ENCODE data around the gene TTLL7. TPM values are rescaled to one million over a fixed set of nuclear protein-coding genes. Genes with fewer than 3 reads are reported as not detected.

Gene TTLL7
- 11.5 TPM for total RNA-seq

- peak; percentile 49 for DNase-seq
These were observed at the start of gene TTLL7 for GRCh38 chr1:83998498-83999315. TTLL7 (minus strand) TSS chr1:83999132; CDS start chr1:83952211, 46,921 bp downstream.

- no peak for DNase-seq
These were observed 43.5 kb upstream of the TTLL7 start for GRCh38 chr1:84042461-84042860.

- no peak for DNase-seq
These were observed 39.1 kb upstream of the TTLL7 start for GRCh38 chr1:84037758-84038611.

DNA sequence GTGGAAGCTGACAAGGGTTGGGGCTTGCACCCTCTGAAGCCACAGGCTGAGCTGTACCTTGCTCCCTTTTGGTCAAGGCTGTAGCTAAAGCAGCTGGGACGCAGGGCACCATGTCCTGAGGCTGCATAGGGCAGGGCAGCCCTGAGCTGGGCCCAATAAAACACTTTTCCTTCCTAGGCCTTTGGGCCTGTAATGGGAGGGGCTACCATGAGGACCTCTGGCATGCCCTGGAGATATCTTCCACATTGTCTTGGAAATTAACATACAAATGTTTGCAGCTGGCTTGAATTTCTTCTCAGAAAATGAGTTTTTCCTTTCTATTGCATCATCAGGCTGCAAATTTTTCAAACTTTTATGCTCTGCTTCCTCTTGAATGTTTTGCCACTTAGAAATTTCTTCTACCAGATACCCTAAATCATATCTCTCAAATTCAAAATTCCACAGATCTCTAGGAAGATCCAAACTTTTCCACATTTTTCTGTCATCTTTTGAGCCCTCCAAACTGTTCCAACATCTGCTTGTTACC lies 32.9 kb upstream of the TTLL7 start:
- no peak for DNase-seq

GRCh38 chr1:84027368-84027767 lies 28.4 kb upstream of the TTLL7 start:
- no peak for DNase-seq

GRCh38 chr1:84025966-84026365 lies 27.0 kb upstream of the TTLL7 start:
- DNase-seq = no peak

DNA sequence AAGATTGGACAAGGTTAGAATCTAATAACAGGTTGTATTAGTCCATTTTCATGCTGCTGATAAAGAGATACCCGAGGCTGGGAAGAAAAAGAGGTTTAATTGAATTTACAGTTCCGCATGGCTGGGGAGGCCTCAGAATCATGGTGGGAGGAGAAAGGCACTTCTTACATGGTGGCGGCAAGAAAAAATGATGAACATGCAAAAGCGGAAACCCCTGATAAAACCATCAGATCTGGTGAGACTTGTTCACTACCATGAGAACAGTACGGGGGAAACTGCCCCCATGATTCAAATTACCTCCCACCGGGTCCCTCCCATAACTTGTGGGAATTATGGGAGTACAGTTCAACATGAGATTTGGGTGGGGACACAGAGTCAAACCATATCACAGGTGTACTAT lies 22.9 kb upstream of the TTLL7 start:
- DNase-seq = no peak

DNA sequence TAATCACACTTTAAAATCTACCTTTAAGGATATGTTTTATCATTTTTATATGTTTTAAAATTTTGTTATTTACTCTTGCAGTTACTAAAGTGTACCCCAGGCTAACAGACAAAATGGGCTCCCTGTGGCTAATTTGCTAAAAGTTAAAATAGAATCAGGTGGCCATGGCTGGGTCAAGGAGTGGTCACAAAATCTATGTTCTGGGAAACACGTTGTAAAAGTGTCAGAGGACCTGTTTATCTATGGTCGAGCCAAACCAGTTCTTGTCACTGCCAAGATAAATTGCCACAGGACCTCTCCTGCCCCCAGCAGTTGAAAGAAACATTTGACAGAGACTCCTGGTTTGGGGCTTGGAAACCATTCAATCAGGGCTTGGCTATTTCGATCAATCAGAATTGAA lies 21.2 kb upstream of the TTLL7 start:
- DNase-seq = no peak

DNA sequence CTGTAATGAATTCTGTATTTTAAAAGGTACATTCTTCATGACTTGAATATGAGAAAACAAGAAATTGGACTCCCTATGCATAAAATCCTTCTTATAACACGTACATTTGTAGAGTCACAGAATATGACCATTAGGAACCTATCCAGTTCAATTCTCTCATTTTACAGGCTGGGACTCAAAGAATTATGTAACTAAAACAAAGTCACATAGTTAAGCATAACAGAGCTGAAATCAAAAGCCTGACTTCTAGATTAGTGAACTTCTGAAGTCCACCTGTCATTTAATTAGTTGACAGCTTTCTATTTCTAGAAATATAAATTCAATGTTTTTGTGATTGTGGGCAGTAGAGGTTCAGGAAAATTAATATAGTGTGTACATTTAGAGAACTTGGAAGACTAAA lies 20.3 kb upstream of the TTLL7 start:
- DNase-seq = no peak

GRCh38 chr1:84013708-84014107 lies 14.8 kb upstream of the TTLL7 start:
- no peak for DNase-seq

- no peak for DNase-seq
These were observed 13.1 kb upstream of the TTLL7 start for GRCh38 chr1:84012018-84012417.

- no peak for DNase-seq
These were observed 11.2 kb upstream of the TTLL7 start for GRCh38 chr1:84010136-84010535.

- DNase-seq = no peak
These were observed 9.7 kb upstream of the TTLL7 start for GRCh38 chr1:84008631-84009030.

DNA sequence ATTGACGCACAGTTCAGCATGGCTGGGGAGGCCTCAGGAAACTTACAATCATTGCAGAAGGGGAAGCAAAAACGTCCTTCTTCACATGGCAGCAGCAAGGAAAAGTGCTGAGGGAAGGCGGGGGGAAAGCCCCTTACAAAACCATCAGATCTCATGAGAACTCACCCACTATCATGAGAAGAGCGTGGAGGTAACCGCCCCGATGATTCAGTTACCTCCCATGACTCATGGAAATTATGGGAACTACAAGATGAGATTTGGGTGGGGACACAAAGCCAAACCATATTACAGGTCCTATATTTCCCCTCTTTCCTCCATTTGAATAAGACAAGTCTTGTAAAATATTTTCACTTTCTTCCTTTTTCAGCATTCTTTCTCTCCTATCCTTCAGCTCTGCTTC lies 7.7 kb upstream of the TTLL7 start:
- no peak for DNase-seq

- DNase-seq = no peak
These were observed 2.6 kb upstream of the TTLL7 start for GRCh38 chr1:84001501-84001900.

- DNase-seq = peak; percentile 6
These were observed 2.1 kb upstream of the TTLL7 start for GRCh38 chr1:84000954-84001495.

DNA sequence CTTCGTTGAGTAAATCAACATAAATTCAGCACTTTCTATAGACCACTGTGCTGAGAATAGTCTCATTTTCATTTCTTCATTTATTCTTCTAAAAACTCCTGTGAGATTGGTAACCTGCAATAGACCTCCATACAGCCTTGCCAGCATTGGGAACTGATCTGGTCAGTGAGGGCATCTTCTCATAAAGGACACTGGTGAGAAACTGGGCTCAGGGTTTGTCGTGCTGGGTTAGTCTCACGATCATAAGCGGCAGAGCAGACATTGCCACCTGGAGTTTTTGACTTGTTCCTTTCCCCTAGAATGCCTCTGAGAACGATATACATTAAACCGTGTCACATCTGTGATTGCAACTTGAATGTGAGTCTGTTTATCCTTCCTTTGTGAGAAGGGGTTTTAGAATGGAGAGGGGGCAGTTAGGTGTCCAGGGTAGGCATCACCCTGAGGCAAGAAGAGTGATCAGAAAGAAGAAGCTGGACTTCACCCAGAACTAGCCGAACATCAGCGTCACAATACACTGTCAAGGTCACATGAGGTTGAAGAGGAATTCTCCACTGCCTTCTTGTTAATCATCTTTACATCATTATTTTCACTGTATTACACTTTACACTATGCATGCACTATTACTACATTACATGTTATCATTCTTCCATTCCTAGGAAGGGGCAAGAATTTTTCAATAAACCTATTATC lies 1.4 kb upstream of the TTLL7 start:
- DNase-seq = no peak

DNA sequence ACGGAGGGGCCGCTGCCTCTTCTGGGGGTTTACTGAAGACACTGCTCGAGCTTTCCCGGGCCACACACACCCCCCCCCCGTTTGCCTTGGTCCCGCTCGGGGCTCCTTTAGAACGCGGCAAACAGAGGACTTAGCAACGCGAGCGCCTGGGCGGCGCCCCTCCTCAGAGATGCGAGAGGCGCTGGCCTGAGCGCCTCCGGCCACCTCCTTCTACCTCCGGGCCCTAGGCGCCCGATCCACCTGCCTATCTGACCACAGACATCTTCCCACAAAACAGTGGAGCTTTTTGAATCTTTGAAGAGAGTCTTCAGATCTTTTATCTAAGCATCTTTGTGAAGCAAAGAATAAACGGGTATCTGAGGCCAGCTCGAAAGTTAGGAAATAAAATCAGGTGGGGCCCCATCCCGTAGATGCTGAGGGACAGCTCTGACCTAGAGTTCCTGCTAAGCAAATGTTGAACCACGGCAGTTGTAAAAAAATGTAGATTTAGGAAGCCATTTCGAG lies 436 bp upstream of the TTLL7 start:
- DNase-seq = no peak

- no peak for DNase-seq
These were observed 781 bp downstream of the TTLL7 start for GRCh38 chr1:83998205-83998497.

GRCh38 chr1:83997631-83998030 lies 1.3 kb downstream of the TTLL7 start:
- DNase-seq = peak; percentile 54

DNA sequence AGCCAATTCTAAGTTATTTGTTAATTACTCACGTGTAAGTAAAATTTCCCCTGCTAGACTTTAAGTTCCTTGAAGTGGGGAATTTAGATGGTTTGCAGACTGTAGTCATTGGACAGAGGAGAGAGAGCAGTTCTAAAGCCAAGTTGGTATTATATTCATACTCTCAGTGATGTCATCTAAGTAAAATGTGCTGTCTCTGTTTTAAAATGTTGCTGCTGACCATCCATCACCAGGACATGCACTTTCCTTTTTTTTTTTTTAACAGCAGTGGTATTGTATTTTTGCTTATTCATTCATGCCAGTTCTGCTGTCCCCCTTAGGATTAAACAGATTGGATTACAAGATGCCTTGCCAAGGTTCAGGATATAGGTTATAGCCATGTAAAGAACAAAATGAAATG lies 2.3 kb downstream of the TTLL7 start:
- peak; percentile 40 for DNase-seq

DNA sequence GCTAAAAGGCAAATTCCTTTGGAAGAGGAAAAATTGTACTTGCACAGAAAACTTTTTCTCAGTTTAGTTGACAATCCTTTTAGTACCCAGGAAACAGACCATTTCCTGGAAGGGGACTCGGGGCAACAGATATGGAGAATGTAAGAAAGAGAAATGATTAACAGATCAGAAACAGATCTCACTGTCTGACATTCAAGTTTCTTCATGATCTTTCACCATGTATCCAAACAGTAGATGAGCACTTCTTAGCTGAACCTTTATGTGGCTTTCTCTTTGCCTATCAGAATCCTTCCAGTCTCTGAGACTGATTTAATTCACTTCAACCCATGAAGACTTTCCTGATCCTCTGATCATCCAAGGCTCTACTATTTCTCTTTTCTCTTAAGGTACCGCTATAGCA lies 2.7 kb downstream of the TTLL7 start:
- no peak for DNase-seq

All from skin of body (tissue), 2 donors.